ENCODE results near the gene C5AR1. TPM values are rescaled to one million over a fixed set of nuclear protein-coding genes. Genes with fewer than 3 reads are reported as not detected.
"Not testable (repeated sequence)": the region's sequence is repeated elsewhere in the genome, so short reads cannot be mapped to it uniquely, and the experiment has no call there.

The C5AR1 gene
- 1 to 10 TPM; 1.0 to 1.2 TPM for total RNA-seq

- no peak within 1 kb of the TSS for H3K4me3 Mint-ChIP-seq
- no peaks in the 10 kb centered on the region for H3K36me3 Mint-ChIP-seq (ENCODE audit: low read depth)
- peaks cover 4% of the 10 kb centered on the region for H3K4me1 Mint-ChIP-seq
- no peak for DNase-seq
- POLR2A ChIA-PET: no interaction called here
- CTCF ChIA-PET: interaction anchor here (0.6 to 2.3 kb wide), 3 partner anchors 39 to 174 kb away, joined by 3 to 6 read pairs (median 4); partner anchors contain the start of genes DHX34 and KPTN
- peaks cover 5% of the 10 kb centered on the region for H3K27me3 Mint-ChIP-seq
- no peak within 1 kb of the TSS for H3K27ac Mint-ChIP-seq
- H3K9me3 Mint-ChIP-seq: no peaks in the 10 kb centered on the region
Measured at GRCh38 chr19:47309608-47310007, at the start of gene C5AR1. TSS of gene C5AR1 (plus strand) at chr19:47309861. CDS start at chr19:47309896, 35 bp downstream.

- POLR2A ChIA-PET: interaction anchor here (0.8 kb wide), 1 partner anchor 14 kb away, joined by 3 read pairs; no protein-coding TSS in a partner anchor
- Mint-ChIP-seq H3K27ac (no peak overlapping the region), H3K9me3 (no peaks in the 10 kb centered on the region), H3K4me3 (no peak overlapping the region), H3K36me3 (ENCODE audit: low read depth) (peaks cover 46% of the 10 kb centered on the region), H3K4me1 (peaks cover 39% of the 10 kb centered on the region), H3K27me3 (no peaks in the 10 kb centered on the region)
- no peak for DNase-seq
- CTCF ChIA-PET: interaction anchor here (1.3 to 2.1 kb wide), 2 partner anchors 13 to 16 kb away, joined by 3 to 8 read pairs; no protein-coding TSS in a partner anchor
Measured at GRCh38 chr19:47260476-47260875, 49.2 kb upstream of the C5AR1 start.

GRCh38 chr19:47261946-47262793, 47.5 kb upstream of the C5AR1 start:
- H3K27ac Mint-ChIP-seq, H3K4me3 Mint-ChIP-seq, H3K9me3 Mint-ChIP-seq, DNase-seq, POLR2A ChIA-PET, H3K27me3 Mint-ChIP-seq: not testable (repeated sequence)
- CTCF ChIA-PET: interaction anchor here (0.6 to 0.8 kb wide), 2 partner anchors 12 to 249 kb away, joined by 3 to 6 read pairs; no protein-coding TSS in a partner anchor
- H3K4me1 Mint-ChIP-seq: peaks cover 30% of the 10 kb centered on the region
- peaks cover 51% of the 10 kb centered on the region for H3K36me3 Mint-ChIP-seq (ENCODE audit: low read depth)

GRCh38 chr19:47264629-47265028, 45.0 kb upstream of the C5AR1 start:
- H3K9me3 Mint-ChIP-seq: no peaks in the 10 kb centered on the region
- no peak for DNase-seq
- peaks cover 37% of the 10 kb centered on the region for H3K36me3 Mint-ChIP-seq (ENCODE audit: low read depth)
- peaks cover 9% of the 10 kb centered on the region for H3K4me1 Mint-ChIP-seq
- no peak overlapping the region for H3K27ac Mint-ChIP-seq
- POLR2A ChIA-PET: no interaction called here
- CTCF ChIA-PET: no interaction called here
- no peaks in the 10 kb centered on the region for H3K27me3 Mint-ChIP-seq
- no peak overlapping the region for H3K4me3 Mint-ChIP-seq

- no peak overlapping the region for H3K27ac Mint-ChIP-seq
- H3K9me3 Mint-ChIP-seq: no peaks in the 10 kb centered on the region
- H3K27me3 Mint-ChIP-seq: no peaks in the 10 kb centered on the region
- ChIA-PET POLR2A (no interaction called here), CTCF (interaction anchor here (1.1 to 1.3 kb wide), 2 partner anchors 8 to 11 kb away, joined by 3 to 4 read pairs; partner anchors contain the start of gene CCDC9)
- peaks cover 4% of the 10 kb centered on the region for H3K4me1 Mint-ChIP-seq
- DNase-seq: no peak
- H3K4me3 Mint-ChIP-seq: no peak overlapping the region
- H3K36me3 Mint-ChIP-seq (ENCODE audit: low read depth): peaks cover 34% of the 10 kb centered on the region
Measured at GRCh38 chr19:47266401-47266941, 43.2 kb upstream of the C5AR1 start.

- CTCF ChIA-PET: interaction anchor here (0.7 to 1.3 kb wide), 2 partner anchors 11 to 23 kb away, joined by 3 to 4 read pairs; partner anchors contain the start of gene CCDC9
- Mint-ChIP-seq H3K27me3 (no peaks in the 10 kb centered on the region), H3K9me3 (no peaks in the 10 kb centered on the region), H3K36me3 (ENCODE audit: low read depth) (peaks cover 31% of the 10 kb centered on the region), H3K4me1 (peaks cover 9% of the 10 kb centered on the region), H3K27ac (no peak overlapping the region), H3K4me3 (no peak overlapping the region)
- POLR2A ChIA-PET: no interaction called here
- DNase-seq: no peak
Measured at GRCh38 chr19:47267350-47267759, 42.3 kb upstream of the C5AR1 start.

- Mint-ChIP-seq H3K4me1 (peaks cover 15% of the 10 kb centered on the region), H3K4me3 (no peak overlapping the region), H3K9me3 (no peaks in the 10 kb centered on the region), H3K27ac (no peak overlapping the region), H3K36me3 (ENCODE audit: low read depth) (peaks cover 28% of the 10 kb centered on the region), H3K27me3 (no peaks in the 10 kb centered on the region)
- DNase-seq: no peak
- CTCF ChIA-PET: interaction anchor here (1.3 kb wide), 1 partner anchor 12 kb away, joined by 3 read pairs; the partner anchor contains the start of gene CCDC9
- POLR2A ChIA-PET: no interaction called here
Measured at GRCh38 chr19:47268028-47268427, 41.6 kb upstream of the C5AR1 start.

GRCh38 chr19:47269596-47269995, 40.1 kb upstream of the C5AR1 start:
- no peaks in the 10 kb centered on the region for H3K9me3 Mint-ChIP-seq
- DNase-seq: no peak
- H3K4me1 Mint-ChIP-seq: peaks cover 15% of the 10 kb centered on the region
- peaks cover 23% of the 10 kb centered on the region for H3K36me3 Mint-ChIP-seq (ENCODE audit: low read depth)
- H3K27ac Mint-ChIP-seq: no peak overlapping the region
- CTCF ChIA-PET: interaction anchor here (0.8 to 1.6 kb wide), 2 partner anchors 13 to 24 kb away, joined by 3 to 6 read pairs; partner anchors contain the start of gene CCDC9
- H3K27me3 Mint-ChIP-seq: no peaks in the 10 kb centered on the region
- no peak overlapping the region for H3K4me3 Mint-ChIP-seq
- POLR2A ChIA-PET: no interaction called here

- H3K27me3 Mint-ChIP-seq: no peaks in the 10 kb centered on the region
- no peak overlapping the region for H3K4me3 Mint-ChIP-seq
- peaks cover 21% of the 10 kb centered on the region for H3K36me3 Mint-ChIP-seq (ENCODE audit: low read depth)
- DNase-seq: no peak
- ChIA-PET POLR2A (no interaction called here), CTCF (interaction anchor here (1.6 kb wide), 1 partner anchor 14 kb away, joined by 6 read pairs; the partner anchor contains the start of gene CCDC9)
- no peaks in the 10 kb centered on the region for H3K9me3 Mint-ChIP-seq
- H3K4me1 Mint-ChIP-seq: peaks cover 18% of the 10 kb centered on the region
- peak overlapping the region; percentile 62 for H3K27ac Mint-ChIP-seq
Measured at GRCh38 chr19:47270408-47270807, 39.3 kb upstream of the C5AR1 start.

- H3K4me1 Mint-ChIP-seq: peaks cover 25% of the 10 kb centered on the region
- ChIA-PET CTCF (interaction anchor here (1.1 kb wide), 1 partner anchor 61 kb away, joined by 3 read pairs; no protein-coding TSS in a partner anchor), POLR2A (no interaction called here)
- no peak for DNase-seq
- peaks cover 26% of the 10 kb centered on the region for H3K36me3 Mint-ChIP-seq (ENCODE audit: low read depth)
- H3K4me3 Mint-ChIP-seq: no peak overlapping the region
- peak overlapping the region; percentile 25 for H3K27ac Mint-ChIP-seq
- H3K27me3 Mint-ChIP-seq: no peaks in the 10 kb centered on the region
- no peaks in the 10 kb centered on the region for H3K9me3 Mint-ChIP-seq
Measured at GRCh38 chr19:47271949-47272348, 37.7 kb upstream of the C5AR1 start.

- ChIA-PET POLR2A (no interaction called here), CTCF (interaction anchor here (1.1 kb wide), 1 partner anchor 62 kb away, joined by 3 read pairs; no protein-coding TSS in a partner anchor)
- H3K27ac Mint-ChIP-seq: peak overlapping the region; percentile 86
- H3K9me3 Mint-ChIP-seq: no peaks in the 10 kb centered on the region
- H3K27me3 Mint-ChIP-seq: no peaks in the 10 kb centered on the region
- peak overlapping the region; percentile 91 for H3K4me3 Mint-ChIP-seq
- H3K4me1 Mint-ChIP-seq: peaks cover 27% of the 10 kb centered on the region
- peak; percentile 52 for DNase-seq
- H3K36me3 Mint-ChIP-seq (ENCODE audit: low read depth): peaks cover 21% of the 10 kb centered on the region
Measured at GRCh38 chr19:47272448-47273312, 37.0 kb upstream of the C5AR1 start.
